Osteocyte (in vitro differentiated cells): ENCODE results near the gene ECT2. TPM values are rescaled to one million over a fixed set of nuclear protein-coding genes. Genes with fewer than 3 reads are reported as not detected.
"Not testable (repeated sequence)": the region's sequence is repeated elsewhere in the genome, so short reads cannot be mapped to it uniquely, and the experiment has no call there.

Source experiments
- DNase-seq: peaks from one replicate; pipeline ENCODE4 v3.0.0; 2021; ENCODE audit warnings: mixed read lengths; ENCODE audit not compliant: unreplicated experiment; ENCODE audit errors: extremely low spot score
- H3K27ac Mint-ChIP-seq: one replicate; pipeline ENCODE4 v1.8.0; 2021; ENCODE audit warnings: mild to moderate bottlenecking, mixed read lengths; ENCODE audit not compliant: unreplicated experiment
- H3K27me3 Mint-ChIP-seq: one replicate; pipeline ENCODE4 v1.8.0; 2021; ENCODE audit warnings: mixed read lengths; ENCODE audit not compliant: unreplicated experiment
- H3K36me3 Mint-ChIP-seq: one replicate; pipeline ENCODE4 v1.8.0; 2021; ENCODE audit warnings: mixed read lengths; ENCODE audit not compliant: unreplicated experiment
- H3K4me1 Mint-ChIP-seq: one replicate; pipeline ENCODE4 v1.8.0; 2021; ENCODE audit warnings: mixed read lengths; ENCODE audit not compliant: unreplicated experiment
- H3K4me3 Mint-ChIP-seq: one replicate; pipeline ENCODE4 v1.8.0; 2021; ENCODE audit warnings: mild to moderate bottlenecking, moderate library complexity, mixed read lengths; ENCODE audit not compliant: unreplicated experiment
- H3K9me3 Mint-ChIP-seq: one replicate; pipeline ENCODE4 v1.8.0; 2021; ENCODE audit warnings: mixed read lengths; ENCODE audit not compliant: unreplicated experiment
- total RNA-seq: library from RNA; stranded (reverse); gene quantifications from 2 replicates; pipeline ENCODE4 v1.2.1, GENCODE V29; 2021
- TF ChIP-seq, protein P1 (sequence below): fragments of 200-600 bp; sonication (generic); IDR thresholded peaks from 2 replicates; pipeline ENCODE4 v1.5.0; 2021; ENCODE audit warnings: antibody characterized with exemption, mild to moderate bottlenecking, moderate library complexity

The ECT2 gene
- total RNA-seq, 1 donor from 2014 or later = 18.9 TPM

GRCh38 chr3:172753125-172753524 lies 2.6 kb downstream of the ECT2 start:
- H3K36me3 Mint-ChIP-seq = peaks cover 4% of the 10 kb centered on the region
- no peak overlapping the region for H3K4me3 Mint-ChIP-seq
- H3K4me1 Mint-ChIP-seq = peaks cover 65% of the 10 kb centered on the region
- DNase-seq = no peak
- peak overlapping the region; percentile 69 for H3K27ac Mint-ChIP-seq
- TF ChIP-seq, protein P1, sequence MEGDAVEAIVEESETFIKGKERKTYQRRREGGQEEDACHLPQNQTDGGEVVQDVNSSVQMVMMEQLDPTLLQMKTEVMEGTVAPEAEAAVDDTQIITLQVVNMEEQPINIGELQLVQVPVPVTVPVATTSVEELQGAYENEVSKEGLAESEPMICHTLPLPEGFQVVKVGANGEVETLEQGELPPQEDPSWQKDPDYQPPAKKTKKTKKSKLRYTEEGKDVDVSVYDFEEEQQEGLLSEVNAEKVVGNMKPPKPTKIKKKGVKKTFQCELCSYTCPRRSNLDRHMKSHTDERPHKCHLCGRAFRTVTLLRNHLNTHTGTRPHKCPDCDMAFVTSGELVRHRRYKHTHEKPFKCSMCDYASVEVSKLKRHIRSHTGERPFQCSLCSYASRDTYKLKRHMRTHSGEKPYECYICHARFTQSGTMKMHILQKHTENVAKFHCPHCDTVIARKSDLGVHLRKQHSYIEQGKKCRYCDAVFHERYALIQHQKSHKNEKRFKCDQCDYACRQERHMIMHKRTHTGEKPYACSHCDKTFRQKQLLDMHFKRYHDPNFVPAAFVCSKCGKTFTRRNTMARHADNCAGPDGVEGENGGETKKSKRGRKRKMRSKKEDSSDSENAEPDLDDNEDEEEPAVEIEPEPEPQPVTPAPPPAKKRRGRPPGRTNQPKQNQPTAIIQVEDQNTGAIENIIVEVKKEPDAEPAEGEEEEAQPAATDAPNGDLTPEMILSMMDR = no peak
- no peaks in the 10 kb centered on the region for H3K9me3 Mint-ChIP-seq
- H3K27me3 Mint-ChIP-seq = no peaks in the 10 kb centered on the region

DNA sequence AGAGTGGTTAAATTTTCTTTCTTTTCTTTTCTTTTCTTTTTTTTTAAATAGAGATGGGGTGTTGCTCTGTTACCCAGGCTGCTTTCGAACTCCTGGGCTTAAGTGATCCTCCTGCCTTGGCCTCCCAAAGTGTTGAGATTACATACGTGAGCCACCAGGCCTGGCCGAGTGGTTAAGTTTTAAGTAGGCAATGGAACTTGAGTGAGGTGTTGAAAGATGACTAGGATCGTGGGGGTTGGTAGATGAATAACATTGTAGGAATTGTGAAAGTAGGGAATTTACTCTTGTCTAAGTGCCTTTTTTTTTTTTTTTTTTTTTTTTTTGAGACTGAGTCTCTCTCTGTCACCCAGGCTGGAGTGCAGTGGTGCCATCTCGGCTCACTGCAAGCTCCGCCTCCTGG lies 9.9 kb downstream of the ECT2 start:
- Mint-ChIP-seq H3K36me3 (peaks cover 31% of the 10 kb centered on the region), H3K4me1 (peaks cover 14% of the 10 kb centered on the region)
- not testable (repeated sequence) for H3K4me3 Mint-ChIP-seq, DNase-seq, H3K27ac Mint-ChIP-seq, H3K27me3 Mint-ChIP-seq, H3K9me3 Mint-ChIP-seq

DNA sequence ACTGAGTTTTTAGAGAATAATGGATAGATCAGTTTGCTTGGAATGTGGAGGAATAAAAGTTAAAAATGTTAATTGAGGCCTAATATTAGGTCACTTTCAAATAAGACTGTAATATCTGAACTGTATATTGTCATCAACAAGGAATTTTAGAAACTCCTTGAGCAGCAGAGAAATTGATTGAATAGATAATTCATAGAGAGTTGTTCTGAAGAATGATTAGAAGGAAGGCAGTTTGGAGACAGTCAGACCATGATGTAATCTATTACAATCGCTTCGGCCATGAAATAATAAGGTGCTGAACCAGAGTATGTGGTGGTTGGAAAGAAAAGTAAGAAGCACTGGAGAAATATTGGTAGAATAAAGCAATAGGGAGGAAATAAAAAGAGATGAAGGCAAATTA lies 15.7 kb downstream of the ECT2 start:
- H3K4me1 Mint-ChIP-seq = peaks cover 18% of the 10 kb centered on the region
- no peak for DNase-seq
- H3K4me3 Mint-ChIP-seq = no peak overlapping the region
- H3K9me3 Mint-ChIP-seq = no peaks in the 10 kb centered on the region
- no peaks in the 10 kb centered on the region for H3K27me3 Mint-ChIP-seq
- TF ChIP-seq, protein P1 = no peak
- peak overlapping the region; percentile 23 for H3K27ac Mint-ChIP-seq
- H3K36me3 Mint-ChIP-seq = peaks cover 41% of the 10 kb centered on the region

GRCh38 chr3:172766718-172767405 lies 16.3 kb downstream of the ECT2 start:
- no peak overlapping the region for H3K4me3 Mint-ChIP-seq
- H3K36me3 Mint-ChIP-seq = peaks cover 46% of the 10 kb centered on the region
- no peaks in the 10 kb centered on the region for H3K27me3 Mint-ChIP-seq
- TF ChIP-seq, protein P1 = no peak
- peak overlapping the region; percentile 23 for H3K27ac Mint-ChIP-seq
- peaks cover 18% of the 10 kb centered on the region for H3K4me1 Mint-ChIP-seq
- no peak for DNase-seq
- H3K9me3 Mint-ChIP-seq = no peaks in the 10 kb centered on the region

- Mint-ChIP-seq H3K27me3 (no peaks in the 10 kb centered on the region), H3K9me3 (no peaks in the 10 kb centered on the region), H3K4me1 (peaks cover 18% of the 10 kb centered on the region), H3K4me3 (no peak overlapping the region), H3K36me3 (peaks cover 42% of the 10 kb centered on the region), H3K27ac (no peak overlapping the region)
- DNase-seq = no peak
- TF ChIP-seq, protein P1 = no peak
These were observed 19.9 kb downstream of the ECT2 start for GRCh38 chr3:172770382-172770781.
